HG03439 (cell line): ENCODE data around the gene DHDH.
A peak's percentile ranks its signal among the peaks of the same experiment; 100 is the strongest.

Source experiments
- ATAC-seq: cut with Tn5 transposase; IDR thresholded peaks from one replicate; pipeline ENCODE4 v1.9.1; 2021; ENCODE audit warnings: mild to moderate bottlenecking, moderate library complexity; ENCODE audit not compliant: unreplicated experiment

DHDH gene

GRCh38 chr19:48990400-48990799 lies 56.9 kb downstream of the DHDH start:
- ATAC-seq: no peak

DNA sequence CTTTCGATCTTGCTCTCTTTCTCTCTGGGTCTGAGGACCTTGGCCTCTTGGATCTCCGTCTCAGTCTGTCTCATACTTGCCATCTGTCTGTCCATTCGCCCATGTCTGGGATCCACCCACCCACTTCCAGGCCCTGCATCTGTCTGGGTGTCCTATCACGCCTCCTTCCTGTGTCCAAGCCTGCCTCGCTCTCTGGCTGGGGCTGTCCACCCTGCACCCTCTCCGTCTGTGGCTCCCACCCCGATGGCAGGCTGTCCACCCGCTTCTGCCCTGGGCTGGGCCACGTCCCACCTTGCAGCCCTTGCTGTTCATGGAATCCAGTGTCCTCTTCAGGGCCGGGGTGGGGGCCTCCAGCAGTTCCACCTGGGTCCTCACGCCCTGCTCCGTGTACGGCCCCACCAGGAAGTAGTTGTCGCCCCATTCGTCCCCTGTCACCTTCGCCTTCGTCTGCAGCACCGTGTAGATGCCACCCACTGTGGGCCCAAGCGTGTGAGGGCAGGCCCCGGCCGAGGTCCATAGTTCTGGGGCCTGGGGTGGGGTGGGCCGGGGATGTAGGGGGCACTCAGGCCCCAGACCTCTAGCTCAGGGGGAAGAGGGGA lies 57.6 kb downstream of the DHDH start:
- ATAC-seq: no peak

GRCh38 chr19:48991873-48992580 lies 58.5 kb downstream of the DHDH start:
- no peak for ATAC-seq

DNA sequence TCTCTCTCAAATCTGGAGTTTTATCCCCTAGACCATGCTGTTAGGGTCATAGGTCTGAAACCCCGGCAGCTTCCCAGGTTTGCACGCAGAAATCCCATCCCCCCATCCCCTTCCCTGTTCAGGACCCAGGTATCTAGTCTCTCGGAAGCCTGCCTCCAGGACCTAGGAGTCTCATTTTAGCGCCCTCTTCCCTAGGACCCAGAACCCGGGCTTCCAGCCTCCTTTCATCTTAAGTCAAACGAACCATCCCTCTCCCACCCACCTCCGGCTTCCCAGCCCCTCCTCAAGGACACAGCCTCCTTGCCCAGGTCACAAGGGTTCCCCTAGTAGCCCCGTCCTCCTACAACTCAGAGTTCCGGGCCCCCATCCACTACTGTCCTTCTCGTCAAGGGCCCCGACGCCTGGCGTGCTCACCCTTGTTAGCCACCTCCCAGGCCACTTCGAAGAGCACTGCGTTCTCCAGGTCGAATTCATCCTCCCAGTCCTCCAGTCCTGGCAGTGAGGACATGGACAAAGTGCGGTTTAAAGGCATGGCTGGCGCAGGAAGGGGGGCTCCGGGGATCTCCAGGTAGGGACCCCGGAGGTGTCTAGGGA lies 59.2 kb downstream of the DHDH start:
- peak; percentile 2 for ATAC-seq

DNA sequence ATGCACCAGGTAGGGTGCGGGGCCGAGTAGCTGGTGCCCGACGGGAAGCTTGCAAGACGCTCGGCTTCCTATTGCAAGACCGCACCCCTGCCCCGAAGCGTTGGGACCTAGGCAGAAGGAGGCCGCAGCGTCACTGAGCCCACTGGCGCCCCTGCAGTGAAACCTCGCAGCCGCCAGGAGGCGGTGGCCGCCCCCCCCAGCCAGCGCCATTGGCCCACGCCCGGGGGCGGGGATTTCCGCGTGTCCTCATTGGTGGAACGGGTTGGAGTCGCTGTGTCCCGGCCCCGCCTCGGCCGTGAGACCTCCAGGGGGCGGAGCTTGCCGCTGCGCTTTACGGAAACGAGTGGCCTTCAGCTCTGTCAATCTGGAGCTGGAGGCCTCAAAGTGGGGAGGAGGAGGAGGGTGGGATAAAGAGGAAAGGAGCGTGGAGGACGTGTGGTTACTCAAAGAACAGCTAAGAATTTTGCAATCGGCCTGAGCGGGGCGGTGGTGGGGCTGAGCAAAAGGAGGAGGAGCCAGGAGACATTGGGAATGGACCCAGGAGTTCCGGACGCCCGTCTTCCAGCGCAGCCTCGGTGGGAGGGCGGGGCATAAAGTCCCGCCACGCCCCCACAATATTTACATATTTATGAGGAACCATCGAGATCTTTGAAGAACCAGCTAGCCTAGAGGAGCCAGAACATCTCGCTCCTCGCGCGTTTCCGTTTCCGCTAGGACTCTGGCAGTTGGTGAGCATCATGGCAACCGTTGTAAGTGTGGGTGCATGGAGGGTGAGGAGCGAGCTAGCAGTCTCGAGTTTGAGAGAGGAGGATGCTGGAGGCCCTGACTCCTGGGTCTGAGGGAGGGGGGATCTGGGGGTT lies 59.9 kb downstream of the DHDH start, which contains the start of the genes GYS1 and RUVBL2:
TSS of gene GYS1 (minus strand) at position 135 of the 860 bp plus-strand sequence. CDS start 197 bp downstream, outside the sequence.
TSS of gene RUVBL2 (plus strand) at position 713 of the 860 bp plus-strand sequence. CDS start at position 738, 25 bp downstream.
- ATAC-seq: peak; percentile 87

GRCh38 chr19:48994035-48994386 lies 60.5 kb downstream of the DHDH start:
- ATAC-seq: no peak
